Right atrium auricular region (tissue), 2 donors: ENCODE measurements around the gene RUSF1. TPM values are rescaled to one million over a fixed set of nuclear protein-coding genes. Genes with fewer than 3 reads are reported as not detected.

ENCODE experiments used
- DNase-seq: peaks from one replicate; pipeline ENCODE4 v3.0.0-alpha.2; 2019; ENCODE audit warnings: low spot score
- H3K27ac ChIP-seq, 2 donors: fragments of 200-600 bp; sonication (generic); 1 replicate in 1 of 2; 2 replicates in 1 of 2; pipeline ENCODE4 v1.5.1; 2016 to 2019
- H3K27me3 ChIP-seq, 2 donors: fragments of 200-600 bp; sonication (generic); one replicate each; pipeline versions ENCODE4 v1.5.1 to v1.6.0; 2017 to 2019
- H3K36me3 ChIP-seq: fragments of 200-600 bp; sonication (generic); one replicate; pipeline ENCODE4 v1.5.1; 2016
- H3K4me1 ChIP-seq, 2 donors: fragments of 200-600 bp; sonication (generic); one replicate each; pipeline versions ENCODE4 v1.5.1 to v1.6.0; 2017 to 2019
- H3K4me3 ChIP-seq, 2 donors: fragments of 200-600 bp; sonication (generic); 1 replicate in 1 of 2; 2 replicates in 1 of 2; pipeline ENCODE4 v1.5.1; 2017 to 2019; ENCODE audit warnings: mild to moderate bottlenecking in 1 of 2, moderate library complexity in 1 of 2
- H3K9me3 ChIP-seq, 2 donors: fragments of 200-600 bp; sonication (generic); one replicate each; pipeline ENCODE4 v1.5.1; 2019
- CTCF ChIP-seq, 2 donors: fragments of 200-600 bp; sonication (generic); IDR thresholded peaks; one replicate each; pipeline ENCODE4 v1.5.1; 2019; ENCODE audit warnings: antibody characterized with exemption in 2 of 2
- total RNA-seq, 2 donors: library from RNA; depleted of rRNA; stranded (reverse); fragments of >200 nt; gene quantifications; one replicate each; pipeline ENCODE4 v1.1.0, GENCODE V29; 2016

The RUSF1 gene
- total RNA-seq, 2 donors from 2014 or later: 33.3 TPM

GRCh38 chr16:31521368-31521767, 13.2 kb upstream of the RUSF1 start:
- no peak for DNase-seq

GRCh38 chr16:31519759-31520431, 11.7 kb upstream of the RUSF1 start:
- no peak overlapping the region for H3K4me3 ChIP-seq
- H3K9me3 ChIP-seq: no peaks in the 10 kb centered on the region
- no peak for TF ChIP-seq CTCF (IDR thresholded peaks at IDR 0.05)
- no peaks in the 10 kb centered on the region for H3K4me1 ChIP-seq
- H3K27me3 ChIP-seq: no peaks in the 10 kb centered on the region
- no peak overlapping the region for H3K27ac ChIP-seq
- DNase-seq: no peak
- no peaks in the 10 kb centered on the region for H3K36me3 ChIP-seq

More at GRCh38 chr16:31521368-31521767, 13.2 kb upstream of the RUSF1 start:
- Histone ChIP-seq H3K4me1 (no peaks in the 10 kb centered on the region), H3K27me3 (no peaks in the 10 kb centered on the region), H3K9me3 (no peaks in the 10 kb centered on the region), H3K4me3 (no peak overlapping the region), H3K27ac (no peak overlapping the region), H3K36me3 (no peaks in the 10 kb centered on the region)
- no peak for TF ChIP-seq CTCF (IDR thresholded peaks at IDR 0.05)

GRCh38 chr16:31517800-31518402, 9.7 kb upstream of the RUSF1 start:
- H3K36me3 ChIP-seq: no peaks in the 10 kb centered on the region
- no peak overlapping the region for H3K4me3 ChIP-seq
- H3K9me3 ChIP-seq: no peaks in the 10 kb centered on the region
- no peaks in the 10 kb centered on the region for H3K27me3 ChIP-seq
- TF ChIP-seq CTCF (IDR thresholded peaks at IDR 0.05): no peak
- H3K27ac ChIP-seq: no peak overlapping the region
- DNase-seq: no peak
- no peaks in the 10 kb centered on the region for H3K4me1 ChIP-seq

GRCh38 chr16:31513884-31514283, 5.7 kb upstream of the RUSF1 start:
- H3K27ac ChIP-seq: no peak overlapping the region
- TF ChIP-seq CTCF (IDR thresholded peaks at IDR 0.05): no peak
- no peak for DNase-seq

GRCh38 chr16:31513126-31513525, 4.9 kb upstream of the RUSF1 start:
- Histone ChIP-seq H3K27me3 (no peaks in the 10 kb centered on the region), H3K36me3 (no peaks in the 10 kb centered on the region), H3K4me1 (peaks cover 0 to 12% of the 10 kb centered on the region in 2 donors), H3K9me3 (no peaks in the 10 kb centered on the region), H3K4me3 (no peak overlapping the region), H3K27ac (no peak overlapping the region)
- DNase-seq: no peak
- TF ChIP-seq CTCF (IDR thresholded peaks at IDR 0.05): no peak

More at GRCh38 chr16:31513884-31514283, 5.7 kb upstream of the RUSF1 start:
- Histone ChIP-seq H3K9me3 (no peaks in the 10 kb centered on the region), H3K36me3 (no peaks in the 10 kb centered on the region), H3K4me3 (no peak overlapping the region), H3K4me1 (peaks cover 0 to 12% of the 10 kb centered on the region in 2 donors), H3K27me3 (no peaks in the 10 kb centered on the region)
